ENCODE data around the gene FANCD2OS.

FANCD2OS gene

GRCh38 chr3:10149226-10149625 is 41.2 kb upstream of the FANCD2OS start:
- TF ChIP-seq TAF1 (IDR thresholded peaks at IDR 0.05; ENCODE audit: low read depth): no peak
- TF ChIP-seq CREB1 (IDR thresholded peaks at IDR 0.05; ENCODE audit: low read depth): no peak
- TF ChIP-seq CEBPB (IDR thresholded peaks at IDR 0.05): no peak
- TF ChIP-seq TCF12 (IDR thresholded peaks at IDR 0.05; ENCODE audit: low read depth): no peak
- TF ChIP-seq ZBTB7A (IDR thresholded peaks at IDR 0.05; ENCODE audit: low read depth): no peak
- no peak for TF ChIP-seq RAD21 (IDR thresholded peaks at IDR 0.05; ENCODE audit: low read depth)
- no peak for TF ChIP-seq YY1 (IDR thresholded peaks at IDR 0.05; ENCODE audit: low read depth)
- no peak for TF ChIP-seq TEAD4 (IDR thresholded peaks at IDR 0.05)
- no peak for TF ChIP-seq EGR1 (IDR thresholded peaks at IDR 0.05)
- TF ChIP-seq, protein P1, sequence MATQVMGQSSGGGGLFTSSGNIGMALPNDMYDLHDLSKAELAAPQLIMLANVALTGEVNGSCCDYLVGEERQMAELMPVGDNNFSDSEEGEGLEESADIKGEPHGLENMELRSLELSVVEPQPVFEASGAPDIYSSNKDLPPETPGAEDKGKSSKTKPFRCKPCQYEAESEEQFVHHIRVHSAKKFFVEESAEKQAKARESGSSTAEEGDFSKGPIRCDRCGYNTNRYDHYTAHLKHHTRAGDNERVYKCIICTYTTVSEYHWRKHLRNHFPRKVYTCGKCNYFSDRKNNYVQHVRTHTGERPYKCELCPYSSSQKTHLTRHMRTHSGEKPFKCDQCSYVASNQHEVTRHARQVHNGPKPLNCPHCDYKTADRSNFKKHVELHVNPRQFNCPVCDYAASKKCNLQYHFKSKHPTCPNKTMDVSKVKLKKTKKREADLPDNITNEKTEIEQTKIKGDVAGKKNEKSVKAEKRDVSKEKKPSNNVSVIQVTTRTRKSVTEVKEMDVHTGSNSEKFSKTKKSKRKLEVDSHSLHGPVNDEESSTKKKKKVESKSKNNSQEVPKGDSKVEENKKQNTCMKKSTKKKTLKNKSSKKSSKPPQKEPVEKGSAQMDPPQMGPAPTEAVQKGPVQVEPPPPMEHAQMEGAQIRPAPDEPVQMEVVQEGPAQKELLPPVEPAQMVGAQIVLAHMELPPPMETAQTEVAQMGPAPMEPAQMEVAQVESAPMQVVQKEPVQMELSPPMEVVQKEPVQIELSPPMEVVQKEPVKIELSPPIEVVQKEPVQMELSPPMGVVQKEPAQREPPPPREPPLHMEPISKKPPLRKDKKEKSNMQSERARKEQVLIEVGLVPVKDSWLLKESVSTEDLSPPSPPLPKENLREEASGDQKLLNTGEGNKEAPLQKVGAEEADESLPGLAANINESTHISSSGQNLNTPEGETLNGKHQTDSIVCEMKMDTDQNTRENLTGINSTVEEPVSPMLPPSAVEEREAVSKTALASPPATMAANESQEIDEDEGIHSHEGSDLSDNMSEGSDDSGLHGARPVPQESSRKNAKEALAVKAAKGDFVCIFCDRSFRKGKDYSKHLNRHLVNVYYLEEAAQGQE (IDR thresholded peaks at IDR 0.05; ENCODE audit: low read depth): no peak
- no peak for TF ChIP-seq NFIC (IDR thresholded peaks at IDR 0.05)
- TF ChIP-seq, protein P2, sequence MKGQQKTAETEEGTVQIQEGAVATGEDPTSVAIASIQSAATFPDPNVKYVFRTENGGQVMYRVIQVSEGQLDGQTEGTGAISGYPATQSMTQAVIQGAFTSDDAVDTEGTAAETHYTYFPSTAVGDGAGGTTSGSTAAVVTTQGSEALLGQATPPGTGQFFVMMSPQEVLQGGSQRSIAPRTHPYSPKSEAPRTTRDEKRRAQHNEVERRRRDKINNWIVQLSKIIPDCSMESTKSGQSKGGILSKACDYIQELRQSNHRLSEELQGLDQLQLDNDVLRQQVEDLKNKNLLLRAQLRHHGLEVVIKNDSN (IDR thresholded peaks at IDR 0.05): no peak
- no peak for TF ChIP-seq FOXM1 (IDR thresholded peaks at IDR 0.05; ENCODE audit: borderline replicate concordance, low read depth)
- TF ChIP-seq, protein P3, sequence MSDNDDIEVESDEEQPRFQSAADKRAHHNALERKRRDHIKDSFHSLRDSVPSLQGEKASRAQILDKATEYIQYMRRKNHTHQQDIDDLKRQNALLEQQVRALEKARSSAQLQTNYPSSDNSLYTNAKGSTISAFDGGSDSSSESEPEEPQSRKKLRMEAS (IDR thresholded peaks at IDR 0.05): no peak
- no peak for TF ChIP-seq EP300 (IDR thresholded peaks at IDR 0.05; ENCODE audit: borderline replicate concordance)

DNA sequence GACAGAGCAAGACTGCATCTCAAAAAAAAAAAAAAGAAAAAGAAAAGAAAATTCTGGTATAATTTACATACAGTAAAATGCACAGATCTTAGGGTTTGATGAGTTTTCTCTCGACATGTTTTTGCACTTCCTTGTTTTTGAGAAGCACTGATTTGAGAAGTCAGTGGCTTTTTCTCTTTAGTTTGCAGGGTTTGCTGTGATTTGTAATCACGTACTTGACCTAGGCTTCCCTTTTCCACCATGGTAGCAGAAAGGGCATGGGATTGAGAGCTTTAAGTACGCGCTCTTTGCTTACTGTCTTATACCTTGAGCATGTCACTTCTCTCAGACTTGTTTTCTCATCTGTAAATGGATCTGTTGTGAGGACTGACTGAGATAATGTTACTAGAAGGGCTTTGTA is 37.6 kb upstream of the FANCD2OS start:
- TF ChIP-seq, protein P1 (IDR thresholded peaks at IDR 0.05; ENCODE audit: low read depth): no peak
- TF ChIP-seq TEAD4 (IDR thresholded peaks at IDR 0.05) (no peak), EP300 (IDR thresholded peaks at IDR 0.05; ENCODE audit: borderline replicate concordance) (no peak), EGR1 (IDR thresholded peaks at IDR 0.05) (no peak), CREB1 (IDR thresholded peaks at IDR 0.05; ENCODE audit: low read depth) (no peak), YY1 (IDR thresholded peaks at IDR 0.05; ENCODE audit: low read depth) (no peak), NFIC (IDR thresholded peaks at IDR 0.05) (no peak), TAF1 (IDR thresholded peaks at IDR 0.05; ENCODE audit: low read depth) (no peak), FOXM1 (IDR thresholded peaks at IDR 0.05; ENCODE audit: borderline replicate concordance, low read depth) (no peak), RAD21 (IDR thresholded peaks at IDR 0.05; ENCODE audit: low read depth) (no peak), TCF12 (IDR thresholded peaks at IDR 0.05; ENCODE audit: low read depth) (no peak), CEBPB (IDR thresholded peaks at IDR 0.05) (no peak), ZBTB7A (IDR thresholded peaks at IDR 0.05; ENCODE audit: low read depth) (no peak)
- TF ChIP-seq, protein P3 (IDR thresholded peaks at IDR 0.05): no peak
- TF ChIP-seq, protein P2 (IDR thresholded peaks at IDR 0.05): no peak

- no peak for TF ChIP-seq CREB1 (IDR thresholded peaks at IDR 0.05; ENCODE audit: low read depth)
- TF ChIP-seq ZBTB7A (IDR thresholded peaks at IDR 0.05; ENCODE audit: low read depth): no peak
- no peak for TF ChIP-seq TEAD4 (IDR thresholded peaks at IDR 0.05)
- no peak for TF ChIP-seq FOXM1 (IDR thresholded peaks at IDR 0.05; ENCODE audit: borderline replicate concordance, low read depth)
- no peak for TF ChIP-seq RAD21 (IDR thresholded peaks at IDR 0.05; ENCODE audit: low read depth)
- TF ChIP-seq YY1 (IDR thresholded peaks at IDR 0.05; ENCODE audit: low read depth): no peak
- TF ChIP-seq EGR1 (IDR thresholded peaks at IDR 0.05): no peak
- TF ChIP-seq TAF1 (IDR thresholded peaks at IDR 0.05; ENCODE audit: low read depth): no peak
- TF ChIP-seq, protein P3 (IDR thresholded peaks at IDR 0.05): no peak
- TF ChIP-seq CEBPB (IDR thresholded peaks at IDR 0.05): no peak
- TF ChIP-seq, protein P2 (IDR thresholded peaks at IDR 0.05): no peak
- no peak for TF ChIP-seq NFIC (IDR thresholded peaks at IDR 0.05)
- TF ChIP-seq TCF12 (IDR thresholded peaks at IDR 0.05; ENCODE audit: low read depth): no peak
- TF ChIP-seq, protein P1 (IDR thresholded peaks at IDR 0.05; ENCODE audit: low read depth): no peak
Measured at GRCh38 chr3:10142707-10143560, 34.9 kb upstream of the FANCD2OS start.

Measured in Ishikawa (cell line).